ENCODE results near the gene CPA1.

CPA1 gene

DNA sequence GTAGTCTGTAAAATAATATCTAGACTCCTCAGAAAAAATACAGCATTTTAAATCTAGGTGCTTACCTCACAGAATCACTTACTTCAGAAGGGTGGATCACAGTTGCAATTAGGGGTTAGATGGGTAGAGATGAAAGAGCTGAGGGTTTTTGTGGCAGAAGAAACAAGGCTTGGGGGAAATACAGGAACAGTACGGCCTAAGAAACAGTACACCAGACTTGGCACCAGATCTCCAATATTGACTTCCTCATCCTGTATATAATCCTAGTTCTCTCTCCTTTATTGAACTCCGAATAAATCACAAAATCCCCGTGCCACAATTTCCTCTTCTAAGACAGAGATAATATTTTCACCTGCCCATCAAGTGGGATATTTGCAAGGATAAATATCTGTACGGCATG is 46.3 kb downstream of the CPA1 start:
- no peak for DNase-seq (ENCODE audit: low read depth)

DNA sequence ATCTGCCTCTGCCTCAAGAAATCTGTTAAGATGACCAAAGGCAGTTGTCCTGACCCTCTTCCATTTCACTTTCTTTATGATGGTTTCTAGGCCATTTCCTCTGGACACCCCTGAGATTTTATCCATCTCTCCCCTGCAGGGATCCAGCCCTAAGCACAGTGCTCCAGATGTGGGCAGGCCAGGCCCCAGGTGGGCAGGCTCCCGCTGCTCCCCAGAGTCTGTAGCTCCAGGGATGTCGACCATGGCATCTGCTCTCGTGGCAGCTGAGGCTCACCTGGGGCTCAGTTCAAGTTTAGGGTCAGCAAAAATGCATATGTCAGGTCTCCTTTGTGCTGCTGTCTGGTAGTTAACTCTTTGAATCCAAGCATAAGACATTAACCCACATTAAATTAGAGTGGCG is 48.7 kb downstream of the CPA1 start:
- no peak for DNase-seq (ENCODE audit: low read depth)

DNA sequence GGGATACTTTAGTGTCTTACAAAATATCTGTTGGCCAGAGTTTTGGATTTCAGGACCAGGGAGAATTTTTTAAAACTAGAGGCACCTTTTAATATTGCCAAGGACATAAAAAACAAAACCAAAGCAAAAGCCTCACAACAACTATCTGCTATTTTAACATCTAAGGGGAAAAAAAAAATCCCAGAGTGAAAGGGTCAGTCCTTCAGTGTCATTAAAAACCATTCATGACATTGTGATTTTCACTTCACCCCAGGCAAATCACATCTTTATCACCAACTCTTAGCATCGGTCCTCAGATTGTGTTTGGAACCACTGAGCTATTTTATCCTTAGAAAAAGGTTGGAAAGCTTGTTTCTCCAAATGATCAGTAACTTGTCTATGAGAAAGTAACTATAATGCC is 49.8 kb downstream of the CPA1 start:
- DNase-seq (ENCODE audit: low read depth) = no peak

DNA sequence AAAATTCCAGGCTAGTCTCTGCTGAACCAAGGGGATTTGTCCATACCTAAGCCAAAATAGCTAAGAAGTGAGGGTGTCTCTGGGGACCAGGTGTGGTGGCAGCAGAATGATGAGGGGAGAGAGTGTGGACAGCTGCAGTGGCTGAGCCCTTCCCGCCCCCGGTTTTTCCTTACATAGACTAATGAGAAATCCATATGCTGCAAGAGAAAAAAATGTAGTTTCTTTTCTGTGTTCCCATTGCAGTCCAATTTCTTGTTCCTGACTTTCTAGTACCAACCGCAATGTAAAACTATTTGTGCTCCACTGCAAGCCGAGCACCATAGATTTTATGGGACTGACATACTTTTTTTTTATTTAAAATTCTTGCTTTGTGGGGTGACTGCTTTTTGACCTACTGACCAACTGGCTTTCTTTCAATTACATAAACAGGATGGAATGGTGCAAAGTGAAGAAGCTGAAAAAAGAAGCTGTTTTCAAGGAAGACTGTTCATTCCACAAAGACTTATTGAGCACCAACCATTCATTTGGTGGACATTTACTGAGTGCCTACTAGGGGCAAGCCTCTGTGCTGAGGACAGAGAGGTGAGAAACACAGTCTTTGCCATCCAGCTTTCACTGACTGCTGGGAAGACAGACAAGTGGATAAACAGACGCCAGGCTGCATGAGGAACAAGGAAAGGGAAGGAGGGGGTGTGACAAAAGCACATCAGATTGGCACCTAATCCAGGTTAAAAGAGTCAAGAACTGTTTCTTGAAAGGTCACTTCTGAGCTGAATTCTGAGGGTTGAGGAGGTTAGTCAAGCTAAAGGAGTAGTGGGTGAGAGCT is 50.8 kb downstream of the CPA1 start:
- no peak for DNase-seq (ENCODE audit: low read depth)

DNA sequence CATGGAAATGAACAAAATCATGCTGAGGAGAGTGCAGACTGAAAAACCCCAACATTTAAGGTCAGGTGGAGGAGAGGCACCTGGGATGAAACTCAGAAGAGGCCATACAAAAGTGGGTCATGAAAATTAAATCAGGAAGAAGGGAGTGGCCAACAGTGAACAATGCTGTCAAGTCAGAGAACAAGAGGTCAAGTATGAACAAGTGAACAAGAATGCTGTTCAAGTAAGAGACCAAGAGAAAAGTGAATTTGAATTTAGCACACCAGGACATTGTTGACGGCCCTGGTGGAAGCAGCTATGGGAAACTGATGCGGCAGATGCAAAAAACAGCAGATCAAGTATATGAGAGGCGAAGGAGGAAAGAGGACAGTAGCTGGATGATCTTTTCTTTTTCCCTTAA is 52.6 kb downstream of the CPA1 start:
- no peak for DNase-seq (ENCODE audit: low read depth)

DNA sequence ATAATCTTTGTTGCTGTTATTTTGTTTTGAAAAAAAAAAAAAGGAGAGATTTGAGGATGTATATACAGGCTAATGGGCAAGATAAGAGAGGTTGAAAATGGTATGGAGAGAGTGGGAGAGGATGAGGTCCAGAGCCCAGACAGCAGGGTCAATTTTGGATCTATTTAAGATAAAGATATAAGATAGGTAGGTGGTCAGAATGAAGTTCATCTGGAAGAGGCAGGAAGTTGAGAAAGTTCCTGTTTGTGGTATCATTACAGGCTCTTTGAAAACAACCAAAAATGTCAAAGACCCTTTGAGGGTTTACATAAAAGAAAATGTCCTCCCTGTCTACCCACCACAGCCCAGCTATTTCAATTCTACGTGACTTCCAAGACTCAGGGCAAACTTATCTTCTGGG is 53.0 kb downstream of the CPA1 start:
- DNase-seq (ENCODE audit: low read depth) = no peak

DNA sequence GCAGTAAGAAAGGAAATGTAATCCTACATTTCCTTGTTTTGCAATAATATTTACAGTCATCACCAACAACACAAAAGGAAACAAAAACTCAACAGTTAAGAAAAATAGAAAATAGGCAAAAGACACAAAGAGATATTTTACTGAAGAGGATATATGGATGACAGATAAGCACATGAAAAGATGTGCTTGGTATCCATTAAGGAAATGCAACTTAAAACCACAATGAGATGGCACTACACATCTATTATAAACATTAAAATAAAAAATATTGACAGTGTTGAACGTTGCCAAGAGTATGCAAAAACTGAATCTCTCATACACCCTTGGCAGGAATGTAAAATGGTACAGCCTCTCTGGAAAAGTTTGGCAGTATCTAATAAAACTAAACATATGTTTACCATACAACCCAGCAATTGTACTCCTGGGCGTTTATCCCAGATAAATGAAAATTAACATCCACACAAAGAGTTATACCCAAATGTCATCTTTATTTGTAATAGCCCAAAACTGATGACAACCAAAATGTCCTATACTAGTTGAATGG is 55.1 kb downstream of the CPA1 start:
- no peak for DNase-seq (ENCODE audit: low read depth)

DNA sequence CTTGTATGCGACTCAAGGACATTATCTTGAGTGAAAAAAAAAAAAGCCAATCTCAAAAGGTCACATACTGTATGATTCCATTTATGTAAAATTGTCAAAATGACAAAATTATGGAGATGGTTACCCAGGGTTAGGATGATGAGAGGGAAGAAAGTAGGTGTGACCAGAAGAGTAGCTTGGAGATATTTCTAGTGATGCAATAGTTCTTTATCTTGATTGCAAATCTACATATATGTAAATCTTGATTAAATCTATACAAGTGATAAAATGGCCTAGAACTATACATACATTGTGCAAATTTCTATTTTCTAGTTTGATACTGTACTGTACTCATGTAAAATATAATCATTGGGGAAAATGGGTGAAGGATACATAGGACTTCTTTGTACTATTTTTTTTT is 56.0 kb downstream of the CPA1 start:
- DNase-seq (ENCODE audit: low read depth) = no peak
